ENCODE measurements around the gene CEBPE.

Gene CEBPE

GRCh38 chr14:23074906-23075305, 44.1 kb downstream of the CEBPE start:
- no peak for DNase-seq

GRCh38 chr14:23071921-23072539, 47.0 kb downstream of the CEBPE start:
- no peak for DNase-seq

GRCh38 chr14:23071244-23071920, 47.7 kb downstream of the CEBPE start:
- DNase-seq = peak; percentile 82

GRCh38 chr14:23070262-23071129, 48.6 kb downstream of the CEBPE start:
- no peak for DNase-seq

- no peak for DNase-seq
These were observed 49.6 kb downstream of the CEBPE start for GRCh38 chr14:23069413-23069806.

GRCh38 chr14:23068789-23069412, 50.2 kb downstream of the CEBPE start:
- peak; percentile 82 for DNase-seq

- DNase-seq = no peak
These were observed 50.9 kb downstream of the CEBPE start for GRCh38 chr14:23067847-23068788.
